LHCN-M2 (cell line): ENCODE data around the gene VAMP1. TPM values are rescaled to one million over a fixed set of nuclear protein-coding genes. Genes with fewer than 3 reads are reported as not detected.
"Not testable (repeated sequence)": the region's sequence is repeated elsewhere in the genome, so short reads cannot be mapped to it uniquely, and the experiment has no call there.

Experiments used
- DNase-seq: peaks from one replicate; pipeline ENCODE4 v3.0.0-alpha.2; 2012; ENCODE audit warnings: low read depth
- total RNA-seq: library from RNA; depleted of rRNA; stranded (reverse); fragments of >200 nt; gene quantifications from 2 replicates; pipeline ENCODE4 v1.2.3, GENCODE V29; 2014

Gene VAMP1
- total RNA-seq, 1 experiment from 2014 or later = 12.9 TPM

- DNase-seq = peak; percentile 20
Observed at GRCh38 chr12:6469609-6470374, 685 bp downstream of the VAMP1 start.

- no peak for DNase-seq
Observed at GRCh38 chr12:6469092-6469491, 1.4 kb downstream of the VAMP1 start.

- no peak for DNase-seq
Observed at GRCh38 chr12:6468283-6468575, 2.2 kb downstream of the VAMP1 start.

GRCh38 chr12:6467571-6468282, 2.8 kb downstream of the VAMP1 start:
- not testable (repeated sequence) for DNase-seq

GRCh38 chr12:6466751-6467150, 3.7 kb downstream of the VAMP1 start:
- DNase-seq = not testable (repeated sequence)

GRCh38 chr12:6466184-6466573, 4.3 kb downstream of the VAMP1 start:
- DNase-seq = no peak

GRCh38 chr12:6465467-6466183, 4.9 kb downstream of the VAMP1 start:
- DNase-seq = peak; percentile 70

GRCh38 chr12:6464531-6464930, 5.9 kb downstream of the VAMP1 start:
- DNase-seq = no peak

- no peak for DNase-seq
Observed at GRCh38 chr12:6463858-6464257, 6.6 kb downstream of the VAMP1 start.

- no peak for DNase-seq
Observed at GRCh38 chr12:6463216-6463615, 7.3 kb downstream of the VAMP1 start.

- DNase-seq = no peak
Observed at GRCh38 chr12:6462234-6462995, 8.1 kb downstream of the VAMP1 start.

- DNase-seq = no peak
Observed at GRCh38 chr12:6461401-6462233, 8.9 kb downstream of the VAMP1 start.

- DNase-seq = no peak
Observed at GRCh38 chr12:6460751-6461371, 9.6 kb downstream of the VAMP1 start.

GRCh38 chr12:6459004-6459337, 11.5 kb downstream of the VAMP1 start:
- peak; percentile 31 for DNase-seq

GRCh38 chr12:6458281-6459003, 12.0 kb downstream of the VAMP1 start:
- DNase-seq = no peak

- no peak for DNase-seq
Observed at GRCh38 chr12:6457220-6457945, 13.1 kb downstream of the VAMP1 start.

GRCh38 chr12:6452944-6453630, 17.4 kb downstream of the VAMP1 start:
- DNase-seq = peak; percentile 43

GRCh38 chr12:6452245-6452943, 18.1 kb downstream of the VAMP1 start:
- DNase-seq = no peak
